K562 (cell line): Measurements from ENCODE around the gene DPH7. TPM values are rescaled to one million over a fixed set of nuclear protein-coding genes. Genes with fewer than 3 reads are reported as not detected.

Experiments used
- ATAC-seq: fragments of 200-7000 bp; cut with Tn5 transposase; 3 replicates; pipeline ENCODE4 v1.9.1; 2020; ENCODE audit warnings: moderate library complexity
- BruUV-seq: library from RNA; stranded (reverse); fragments of 400-500 nt; replicated peaks from 2 replicates; lab custom pipeline; 2021; lab: Mats Ljungman, UMichigan
- CTCF ChIA-PET: fragments of 300-600 bp; formaldehyde crosslinking; extraction: SDS; loops from one replicate; lab custom pipeline; 2021; ENCODE audit warnings: low intra/inter-chr PET ratio; lab: Yijun Ruan, JAX
- POLR2A ChIA-PET: fragments of 300-600, 350-650 bp; sonication (Branson Sonifier 250); formaldehyde crosslinking; extraction: SDS; loops from one replicate; lab custom pipeline; 2021; ENCODE audit warnings: antibody characterized with exemption, inconsistent platforms; lab: Yijun Ruan, JAX
- DNase-seq, 4 experiments: peaks; one replicate each; pipeline versions ENCODE4 v3.0.0 to v3.0.0-alpha.2; 2011 to 2018; ENCODE audit warnings: low spot score in 3 of 4, mixed read lengths in 3 of 4; ENCODE audit errors: extremely low read depth in 1 of 4
- FAIRE-seq: peaks from 2 replicates; lab custom pipeline; 2011; peaks lifted over from hg19 to GRCh38; lab: Jason Lieb, UNC
- H2AFZ ChIP-seq: 2 replicates; pipeline ENCODE4 v1.6.0; 2011; ENCODE audit warnings: low read depth, low read length, control low read depth, inconsistent platforms
- H3K27ac ChIP-seq: fragments of 200-600 bp; 3 replicates; pipeline ENCODE4 v1.8.0; 2011; ENCODE audit warnings: low read depth, mild to moderate bottlenecking, control low read depth, inconsistent platforms, low read length, moderate library complexity, mixed read lengths; ENCODE audit errors: extremely low read depth
- H3K27me3 ChIP-seq, 2 experiments: fragments of 300-600 bp in 1 of 2; 2 replicates in 1 of 2; 3 replicates in 1 of 2; pipeline versions ENCODE4 v1.6.0 to v1.8.0; 2011; ENCODE audit warnings: inconsistent platforms in 2 of 2, low read length in 2 of 2, mild to moderate bottlenecking in 1 of 2, mixed read lengths in 1 of 2, moderate library complexity in 1 of 2; ENCODE audit not compliant: control insufficient read depth in 2 of 2, insufficient read depth in 2 of 2
- H3K36me3 ChIP-seq: fragments of 300-600 bp; 3 replicates; pipeline ENCODE4 v1.8.0; 2011; ENCODE audit warnings: mild to moderate bottlenecking, low read length, inconsistent platforms; ENCODE audit not compliant: control insufficient read depth, insufficient read depth
- H3K4me1 ChIP-seq, 2 experiments: fragments of 200-600 bp in 1 of 2; replicated peaks in 1 of 2; 2 replicates in 1 of 2; 3 replicates in 1 of 2; pipeline versions ENCODE4 v1.5.1 to v1.8.0; 2011; ENCODE audit warnings: inconsistent platforms in 2 of 2, low read length in 2 of 2, mild to moderate bottlenecking in 1 of 2, mixed read lengths in 1 of 2, moderate library complexity in 1 of 2; ENCODE audit not compliant: control insufficient read depth in 2 of 2, insufficient read depth in 2 of 2
- H3K4me2 ChIP-seq: 2 replicates; pipeline ENCODE4 v1.6.1; 2011; ENCODE audit warnings: low read length, control low read depth, inconsistent platforms, mixed read lengths; ENCODE audit not compliant: insufficient read depth
- H3K4me3 ChIP-seq: fragments of 200-600 bp; sonication (generic), shearing (Covaris generic); 2 replicates; pipeline ENCODE4 v1.5.1; 2016; ENCODE audit warnings: control low read depth, inconsistent platforms
- H3K79me2 ChIP-seq: fragments of 200-600 bp; 3 replicates; pipeline ENCODE4 v1.8.0; 2011; ENCODE audit warnings: low read length, inconsistent platforms; ENCODE audit not compliant: control insufficient read depth, insufficient read depth
- H3K9ac ChIP-seq, 2 experiments: 2 replicates each; pipeline versions ENCODE4 v1.6.0 to v1.6.1; 2011; ENCODE audit warnings: low read depth in 2 of 2, low read length in 2 of 2, control low read depth in 1 of 2, inconsistent platforms in 1 of 2, mild to moderate bottlenecking in 1 of 2, mixed read lengths in 1 of 2; ENCODE audit not compliant: insufficient read depth in 1 of 2
- H3K9me1 ChIP-seq: one replicate; pipeline ENCODE4 v1.6.0; 2011; ENCODE audit warnings: inconsistent platforms, mild to moderate bottlenecking, low read length, moderate library complexity; ENCODE audit not compliant: control insufficient read depth, insufficient read depth
- H3K9me3 ChIP-seq: replicated peaks from 2 replicates; pipeline ENCODE4 v1.5.1; 2011; ENCODE audit warnings: low read depth, low read length, inconsistent platforms; ENCODE audit not compliant: control insufficient read depth, insufficient read depth
- H4K20me1 ChIP-seq: replicated peaks from 2 replicates; pipeline ENCODE4 v1.6.1; 2011; ENCODE audit warnings: low read length, inconsistent platforms, mixed read lengths; ENCODE audit not compliant: control insufficient read depth, insufficient read depth
- CTBP1 ChIP-seq: fragments of 450-650 bp; IDR thresholded peaks from 2 replicates; pipeline ENCODE4 v1.6.1; 2016; ENCODE audit warnings: borderline replicate concordance
- ELF1 ChIP-seq: fragments of 200-800 bp; sonication (Bioruptor generic); IDR thresholded peaks from 2 replicates; pipeline ENCODE4 v1.6.1; 2016; ENCODE audit warnings: missing genetic modification characterization, missing compliant biosample characterization
- GTF2A2 ChIP-seq: IDR thresholded peaks from 2 replicates; pipeline ENCODE4 v1.6.1; 2016; ENCODE audit warnings: mild to moderate bottlenecking, missing genetic modification characterization, missing compliant biosample characterization
- KAT7 ChIP-seq: sonication (generic); formaldehyde crosslinking; IDR thresholded peaks from 2 replicates; pipeline ENCODE4 v1.8.0; 2022; ENCODE audit warnings: missing genetic modification reagents, mild to moderate bottlenecking, borderline replicate concordance
- KLF1 ChIP-seq: fragments of 450-650 bp; IDR thresholded peaks from 2 replicates; pipeline ENCODE4 v1.6.1; 2016; ENCODE audit warnings: missing genetic modification characterization, missing compliant biosample characterization
- L3MBTL2 ChIP-seq: fragments of 450-650 bp; IDR thresholded peaks from 2 replicates; pipeline ENCODE4 v1.6.1; 2016; ENCODE audit warnings: mild to moderate bottlenecking, moderate library complexity
- RB1 ChIP-seq: fragments of 450-650 bp; IDR thresholded peaks from 2 replicates; pipeline ENCODE4 v1.6.1; 2017; ENCODE audit warnings: low read depth, mild to moderate bottlenecking
- RBBP5 ChIP-seq: fragments of 200-600 bp; sonication (generic); IDR thresholded peaks from 2 replicates; pipeline ENCODE4 v1.6.1; 2012; ENCODE audit warnings: borderline replicate concordance, mild to moderate bottlenecking, low read length, control low read depth, inconsistent platforms; ENCODE audit not compliant: insufficient read depth, poor library complexity, severe bottlenecking
- RBFOX2 ChIP-seq: fragments of 200-400 bp; formaldehyde crosslinking; IDR thresholded peaks from 2 replicates; pipeline ENCODE4 v1.6.1; 2017; ENCODE audit warnings: low read depth, mild to moderate bottlenecking, low read length, moderate library complexity
- RHOXF2B ChIP-seq: fragments of 250-450 bp; sonication (Bioruptor Pico); conservative IDR thresholded peaks from 2 replicates; pipeline ENCODE4 v1.5.1; 2021
- SAP30 ChIP-seq: fragments of 200-600 bp; sonication (generic); IDR thresholded peaks from 2 replicates; pipeline ENCODE4 v1.6.1; 2012; ENCODE audit warnings: borderline replicate concordance, low read depth, mild to moderate bottlenecking, moderate library complexity, low read length, control low read depth, inconsistent platforms; ENCODE audit not compliant: insufficient read depth, poor library complexity, severe bottlenecking
- SPI1 ChIP-seq: IDR thresholded peaks from 2 replicates; pipeline ENCODE4 v1.6.1; 2011; ENCODE audit warnings: low read depth, low read length, control low read depth, borderline replicate concordance
- TAF15 ChIP-seq: fragments of 200-400 bp; formaldehyde crosslinking; IDR thresholded peaks from 2 replicates; pipeline ENCODE4 v1.6.1; 2017; ENCODE audit warnings: mild to moderate bottlenecking, low read depth, low read length, moderate library complexity
- ZBTB1 ChIP-seq: sonication (generic); formaldehyde crosslinking; IDR thresholded peaks from 2 replicates; pipeline ENCODE4 v1.8.1; 2023; ENCODE audit warnings: missing genetic modification reagents, low read depth, mild to moderate bottlenecking, borderline replicate concordance
- ZBTB7A ChIP-seq: IDR thresholded peaks from 2 replicates; pipeline ENCODE4 v1.6.1; 2011; ENCODE audit warnings: low read depth, mild to moderate bottlenecking, low read length, moderate library complexity, borderline replicate concordance; ENCODE audit not compliant: control insufficient read depth
- ZNF143 ChIP-seq: sonication (generic); formaldehyde crosslinking; IDR thresholded peaks from 2 replicates; pipeline ENCODE4 v1.9.0; 2022; ENCODE audit warnings: mild to moderate bottlenecking, missing genetic modification reagents
- ZNF668 ChIP-seq: fragments of 250-450 bp; sonication (Bioruptor Pico); IDR thresholded peaks from 2 replicates; pipeline ENCODE4 v1.8.0; 2022; ENCODE audit warnings: mild to moderate bottlenecking, inconsistent platforms
- WGBS: fragments of 100-300 bp; shearing (Covaris generic); methylation state at CpG from one replicate; pipeline ENCODE4 v1.1.6; 2016; ENCODE audit warnings: low coverage, mixed read lengths; ENCODE audit not compliant: insufficient coverage; ENCODE audit errors: missing lambda C conversion rate; 5-methylcytosine and 5-hydroxymethylcytosine counted together
- in situ Hi-C: fragments of 300-500 bp; cut with MboI; formaldehyde crosslinking; loops from 4 replicates; pipeline ENCODE4 v1.15.0; 2018; ENCODE audit warnings: inconsistent platforms, mixed read lengths
- intact Hi-C: fragments of 100-400 bp; cut with micrococcal nuclease; formaldehyde crosslinking; loops from 2 replicates; pipeline ENCODE4 v1.14.2; 2022
- polyA plus RNA-seq, 8 experiments: library from polyadenylated mRNA; depleted of rRNA in 4 of 8; stranded (reverse) in 5 of 8; unstranded in 3 of 8; fragments of >200 nt; fragmentation: Nextera tagmentation in 2 of 8; fragmentation: Illumina TruSeq in 1 of 8; extraction: Ambion mirVana in 2 of 8; extraction: Trizol in 1 of 8; gene quantifications; 2 replicates each; pipeline versions ENCODE4 v1.2.1 to v1.2.3, GENCODE V29; 2011 to 2014; ENCODE audit warnings: inconsistent platforms in 1 of 8, missing spikeins in 1 of 8
- total RNA-seq, 7 experiments: library from RNA; depleted of rRNA in 6 of 7; stranded (reverse); fragments of >200 nt in 6 of 7; fragmentation: Illumina TruSeq in 2 of 7; extraction: Trizol in 2 of 7; gene quantifications; 2 replicates each; pipeline versions ENCODE4 v1.2.1 to v1.2.3, GENCODE V29; 2011 to 2021; ENCODE audit warnings: low replicate concordance in 1 of 7
- TF ChIP-seq, protein P1 (sequence below), 2 experiments: IDR thresholded peaks; 2 replicates each; pipeline ENCODE4 v1.6.1; 2011; ENCODE audit warnings: borderline replicate concordance in 1 of 2, control low read depth in 1 of 2, low read depth in 1 of 2, low read length in 1 of 2, mild to moderate bottlenecking in 1 of 2, mixed read lengths in 1 of 2, moderate library complexity in 1 of 2; ENCODE audit not compliant: insufficient read depth in 1 of 2, insufficient read length in 1 of 2, poor library complexity in 1 of 2, severe bottlenecking in 1 of 2; ENCODE audit errors: extremely low read depth in 1 of 2
- TF ChIP-seq, protein P2 (sequence below), 2 experiments: fragments of 250-450 bp in 1 of 2; fragments of 450-650 bp in 1 of 2; sonication (Bioruptor Pico) in 1 of 2; IDR thresholded peaks; 2 replicates each; pipeline versions ENCODE4 v1.6.1 to v1.8.0; 2016 to 2021; ENCODE audit warnings: mild to moderate bottlenecking in 2 of 2, moderate library complexity in 2 of 2, missing compliant biosample characterization in 1 of 2, missing genetic modification characterization in 1 of 2

The DPH7 gene
- total and polyA plus RNA-seq, 9 of the 15 experiments (the other 6 are each of a cell fraction or from before 2014, with no cell fraction given): 13.9 to 68.6 (median 41.3) TPM

DNA sequence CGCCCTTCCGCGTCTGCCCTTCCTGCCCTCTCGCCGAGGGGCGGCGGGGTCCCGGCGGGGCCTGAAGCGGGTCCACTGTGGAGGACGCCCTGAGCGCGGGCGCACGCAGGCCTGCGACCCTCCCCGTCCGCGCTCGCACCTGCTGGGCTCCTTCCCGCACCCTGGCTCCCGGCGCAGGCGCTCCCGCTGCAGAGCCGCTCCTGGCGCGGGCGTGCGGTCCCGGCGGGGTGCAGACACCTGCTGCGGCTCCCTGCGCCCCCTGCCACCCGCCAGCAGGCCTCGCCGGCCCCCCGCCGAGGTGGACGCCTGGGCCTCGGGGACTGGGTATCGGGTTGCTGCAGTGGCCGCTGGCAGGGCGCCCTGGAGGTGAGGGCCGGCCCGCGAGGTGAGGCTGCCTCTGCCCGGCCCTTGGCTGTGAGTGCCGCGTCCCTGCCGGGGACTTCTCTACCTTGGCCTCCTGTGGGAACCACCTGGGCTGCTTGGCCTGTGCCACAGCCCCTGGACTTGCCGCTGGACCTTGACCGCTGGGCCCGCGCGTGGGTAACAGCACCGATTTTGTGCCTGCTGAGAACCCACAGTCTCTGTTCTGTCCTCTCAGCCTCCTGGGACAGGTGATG, 27.4 kb upstream of the DPH7 start:
- Histone ChIP-seq H3K4me2 (peak overlapping the region; percentile 71), H2AFZ (peak overlapping the region; percentile 92; the same call in 1 of the 2 replicates), H3K79me2 (peaks cover 16% of the 10 kb centered on the region), H3K4me3 (peak overlapping the region; percentile 74), H4K20me1 (peaks cover 7% of the 10 kb centered on the region; the same call in 1 of the 2 replicates), H3K36me3 (no peaks in the 10 kb centered on the region), H3K9ac (peak overlapping the region; percentile 79 to 96; a peak in 3 of 4 replicates), H3K9me3 (no peaks in the 10 kb centered on the region), H3K27ac (peak overlapping the region; percentile 88), H3K27me3 (no peaks in the 10 kb centered on the region), H3K9me1 (no peaks in the 10 kb centered on the region), H3K4me1 (peaks cover 21 to 44% of the 10 kb centered on the region in 2 experiments; a peak in 4 of 5 replicates)
- FAIRE-seq (peak; percentile 32), ATAC-seq (peak; percentile 28), DNase-seq (no peak)
- in situ Hi-C loops (no loop called here), intact Hi-C loops (no loop called here)
- CTCF ChIA-PET: no interaction called here
- WGBS: 11% methylated on average over 25 of the region's 57 CpGs
- BruUV-seq: no TSS peak
- POLR2A ChIA-PET: interaction anchor here (1.3 kb wide), 1 partner anchor 17 kb away, joined by 4 read pairs; no protein-coding TSS in a partner anchor
- TF ChIP-seq KAT7 (CRISPR knock-in tag): peak; percentile 82; the same call in 1 of the 2 replicates
- TF ChIP-seq ZBTB1: 0 out of 2 replicates have a peak, but pooled peaks have one; percentile 38
- TF ChIP-seq, protein P1, sequence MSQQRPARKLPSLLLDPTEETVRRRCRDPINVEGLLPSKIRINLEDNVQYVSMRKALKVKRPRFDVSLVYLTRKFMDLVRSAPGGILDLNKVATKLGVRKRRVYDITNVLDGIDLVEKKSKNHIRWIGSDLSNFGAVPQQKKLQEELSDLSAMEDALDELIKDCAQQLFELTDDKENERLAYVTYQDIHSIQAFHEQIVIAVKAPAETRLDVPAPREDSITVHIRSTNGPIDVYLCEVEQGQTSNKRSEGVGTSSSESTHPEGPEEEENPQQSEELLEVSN (IDR thresholded peaks at IDR 0.05; ENCODE audit: borderline replicate concordance in 1 of 2, extremely low read depth in 1 of 2, insufficient read depth in 1 of 2, insufficient read length in 1 of 2, low read depth in 1 of 2, low read length in 1 of 2, poor library complexity in 1 of 2, severe bottlenecking in 1 of 2): peak in 1 of 2 experiments; percentile 43
- peak; percentile 36 for TF ChIP-seq SAP30
- TF ChIP-seq, protein P2, sequence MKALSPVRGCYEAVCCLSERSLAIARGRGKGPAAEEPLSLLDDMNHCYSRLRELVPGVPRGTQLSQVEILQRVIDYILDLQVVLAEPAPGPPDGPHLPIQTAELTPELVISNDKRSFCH (CRISPR knock-in tag; IDR thresholded peaks at IDR 0.05): no peak
- TF ChIP-seq, protein P2 (tag; IDR thresholded peaks at IDR 0.05): no peak
- TF ChIP-seq ELF1: peak; percentile 44; the same call in 1 of the 2 replicates
- peak; percentile 56; the same call in 1 of the 2 replicates for TF ChIP-seq L3MBTL2
- TF ChIP-seq GTF2A2 (tag): no peak
- 0 out of 2 replicates have a peak, but pooled peaks have one; percentile 17 for TF ChIP-seq RB1
- TF ChIP-seq TAF15: no peak
- TF ChIP-seq SPI1: no peak
- TF ChIP-seq KLF1 (tag): 0 out of 2 replicates have a peak, but pooled peaks have one; percentile 45
- TF ChIP-seq ZNF143 (CRISPR knock-in tag): no peak
- peak; percentile 6 for TF ChIP-seq RBFOX2
- TF ChIP-seq ZNF668 (CRISPR knock-in tag): no peak
- peak; percentile 47; the same call in 1 of the 2 replicates for TF ChIP-seq ZBTB7A
- TF ChIP-seq RHOXF2B (CRISPR knock-in tag): no peak
- peak; percentile 47; the same call in 1 of the 2 replicates for TF ChIP-seq CTBP1
- peak; percentile 38 for TF ChIP-seq RBBP5
